Muscle layer of colon (tissue), 2 donors: Measurements from ENCODE around the gene FN3K.

Experiments
- H3K27ac ChIP-seq: one replicate; pipeline ENCODE4 v1.7.0; 2013; ENCODE audit warnings: low read depth, mild to moderate bottlenecking, low read length, moderate library complexity
- H3K27me3 ChIP-seq, 2 donors: one replicate each; pipeline ENCODE4 v1.7.0; 2013; ENCODE audit warnings: low read length in 2 of 2, mild to moderate bottlenecking in 2 of 2; ENCODE audit not compliant: insufficient read depth in 2 of 2, control insufficient read depth in 1 of 2
- H3K36me3 ChIP-seq: one replicate; pipeline ENCODE4 v1.7.0; 2013; ENCODE audit warnings: mild to moderate bottlenecking, low read length; ENCODE audit not compliant: insufficient read depth
- H3K4me1 ChIP-seq: one replicate; pipeline ENCODE4 v1.7.0; 2013; ENCODE audit warnings: mild to moderate bottlenecking, low read length; ENCODE audit not compliant: insufficient read depth
- H3K4me3 ChIP-seq, 2 donors: one replicate each; pipeline ENCODE4 v1.7.0; 2013; ENCODE audit warnings: low read length in 2 of 2, low read depth in 1 of 2, mild to moderate bottlenecking in 1 of 2, moderate library complexity in 1 of 2
- H3K9ac ChIP-seq: one replicate; pipeline ENCODE4 v1.7.0; 2013; ENCODE audit warnings: low read length
- H3K9me3 ChIP-seq: one replicate; pipeline ENCODE4 v1.7.0; 2013; ENCODE audit warnings: mild to moderate bottlenecking, low read length
- donor health status: abdominal sarcoma.
- donor health status: Adenocarcinoma of cecum.

Gene FN3K

GRCh38 chr17:82705756-82706155 lies 29.7 kb upstream of the FN3K start:
- no peak overlapping the region for H3K27ac ChIP-seq
- H3K9ac ChIP-seq: no peak overlapping the region
- H3K4me3 ChIP-seq: no peak overlapping the region
- H3K27me3 ChIP-seq: peaks cover 0 to 7% of the 10 kb centered on the region in 2 donors
- no peaks in the 10 kb centered on the region for H3K9me3 ChIP-seq
- H3K4me1 ChIP-seq: no peaks in the 10 kb centered on the region
- H3K36me3 ChIP-seq: no peaks in the 10 kb centered on the region

GRCh38 chr17:82709024-82709675 lies 26.3 kb upstream of the FN3K start:
- no peaks in the 10 kb centered on the region for H3K9me3 ChIP-seq
- H3K4me1 ChIP-seq: no peaks in the 10 kb centered on the region
- no peak overlapping the region for H3K9ac ChIP-seq
- no peak overlapping the region for H3K27ac ChIP-seq
- no peaks in the 10 kb centered on the region for H3K36me3 ChIP-seq
- no peak overlapping the region for H3K4me3 ChIP-seq
- peaks cover 0 to 7% of the 10 kb centered on the region in 2 donors for H3K27me3 ChIP-seq

GRCh38 chr17:82709676-82710498 lies 25.5 kb upstream of the FN3K start:
- H3K4me3 ChIP-seq: no peak overlapping the region
- H3K27me3 ChIP-seq: peaks cover 0 to 7% of the 10 kb centered on the region in 2 donors
- no peaks in the 10 kb centered on the region for H3K36me3 ChIP-seq
- no peak overlapping the region for H3K27ac ChIP-seq
- no peaks in the 10 kb centered on the region for H3K4me1 ChIP-seq
- H3K9ac ChIP-seq: no peak overlapping the region
- H3K9me3 ChIP-seq: no peaks in the 10 kb centered on the region

- Histone ChIP-seq H3K4me3 (no peak overlapping the region), H3K9me3 (no peaks in the 10 kb centered on the region), H3K9ac (no peak overlapping the region), H3K4me1 (peaks cover under 1% of the 10 kb centered on the region), H3K27ac (no peak overlapping the region), H3K27me3 (peaks cover 0 to 7% of the 10 kb centered on the region in 2 donors), H3K36me3 (no peaks in the 10 kb centered on the region)
These were observed 24.7 kb upstream of the FN3K start for GRCh38 chr17:82710499-82711232.

- Histone ChIP-seq H3K27ac (no peak overlapping the region), H3K4me1 (peaks cover 15% of the 10 kb centered on the region), H3K4me3 (no peak overlapping the region), H3K9ac (no peak overlapping the region), H3K9me3 (no peaks in the 10 kb centered on the region), H3K27me3 (peaks cover 0 to 7% of the 10 kb centered on the region in 2 donors), H3K36me3 (no peaks in the 10 kb centered on the region)
These were observed 22.2 kb upstream of the FN3K start for GRCh38 chr17:82713071-82713723.

GRCh38 chr17:82716203-82717010 lies 19.0 kb upstream of the FN3K start, which contains the start of gene FN3KRP:
FN3KRP (plus strand) TSS chr17:82716706; CDS start chr17:82716756, 50 bp downstream.
- peaks cover 15% of the 10 kb centered on the region for H3K4me1 ChIP-seq

GRCh38 chr17:82718986-82719685 lies 16.3 kb upstream of the FN3K start:
- no peaks in the 10 kb centered on the region for H3K27me3 ChIP-seq
- H3K36me3 ChIP-seq: peaks cover 34% of the 10 kb centered on the region
- no peaks in the 10 kb centered on the region for H3K9me3 ChIP-seq
- H3K9ac ChIP-seq: no peak overlapping the region
- H3K4me3 ChIP-seq: no peak overlapping the region
- H3K27ac ChIP-seq: no peak overlapping the region
- H3K4me1 ChIP-seq: peaks cover 15% of the 10 kb centered on the region

More at GRCh38 chr17:82716203-82717010, 19.0 kb upstream of the FN3K start, which contains the start of gene FN3KRP:
- H3K27me3 ChIP-seq: no peaks in the 10 kb centered on the region
- H3K36me3 ChIP-seq: peaks cover 18% of the 10 kb centered on the region
- H3K4me3 ChIP-seq: peak within 1 kb of the TSS; percentile 75 to 85
- H3K9ac ChIP-seq: peak within 1 kb of the TSS; percentile 65
- H3K9me3 ChIP-seq: no peaks in the 10 kb centered on the region
- peak within 1 kb of the TSS; percentile 63 for H3K27ac ChIP-seq

GRCh38 chr17:82720204-82720603 lies 15.2 kb upstream of the FN3K start:
- Histone ChIP-seq H3K27me3 (no peaks in the 10 kb centered on the region), H3K4me3 (no peak overlapping the region), H3K36me3 (peaks cover 34% of the 10 kb centered on the region), H3K9me3 (no peaks in the 10 kb centered on the region), H3K4me1 (peaks cover 15% of the 10 kb centered on the region), H3K27ac (no peak overlapping the region), H3K9ac (no peak overlapping the region)

GRCh38 chr17:82722341-82723013 lies 12.9 kb upstream of the FN3K start:
- Histone ChIP-seq H3K9me3 (no peaks in the 10 kb centered on the region), H3K9ac (no peak overlapping the region), H3K27ac (no peak overlapping the region), H3K27me3 (no peaks in the 10 kb centered on the region), H3K36me3 (peaks cover 38% of the 10 kb centered on the region), H3K4me1 (peaks cover 7% of the 10 kb centered on the region), H3K4me3 (no peak overlapping the region)
